ENCODE measurements around the gene TUBGCP3. TPM values are rescaled to one million over a fixed set of nuclear protein-coding genes. Genes with fewer than 3 reads are reported as not detected.

Gene TUBGCP3
- total and polyA plus RNA-seq, 9 of the 15 experiments (the other 6 are each of a cell fraction or from before 2014, with no cell fraction given) = 3.0 to 24.8 (median 15.2) TPM

DNA sequence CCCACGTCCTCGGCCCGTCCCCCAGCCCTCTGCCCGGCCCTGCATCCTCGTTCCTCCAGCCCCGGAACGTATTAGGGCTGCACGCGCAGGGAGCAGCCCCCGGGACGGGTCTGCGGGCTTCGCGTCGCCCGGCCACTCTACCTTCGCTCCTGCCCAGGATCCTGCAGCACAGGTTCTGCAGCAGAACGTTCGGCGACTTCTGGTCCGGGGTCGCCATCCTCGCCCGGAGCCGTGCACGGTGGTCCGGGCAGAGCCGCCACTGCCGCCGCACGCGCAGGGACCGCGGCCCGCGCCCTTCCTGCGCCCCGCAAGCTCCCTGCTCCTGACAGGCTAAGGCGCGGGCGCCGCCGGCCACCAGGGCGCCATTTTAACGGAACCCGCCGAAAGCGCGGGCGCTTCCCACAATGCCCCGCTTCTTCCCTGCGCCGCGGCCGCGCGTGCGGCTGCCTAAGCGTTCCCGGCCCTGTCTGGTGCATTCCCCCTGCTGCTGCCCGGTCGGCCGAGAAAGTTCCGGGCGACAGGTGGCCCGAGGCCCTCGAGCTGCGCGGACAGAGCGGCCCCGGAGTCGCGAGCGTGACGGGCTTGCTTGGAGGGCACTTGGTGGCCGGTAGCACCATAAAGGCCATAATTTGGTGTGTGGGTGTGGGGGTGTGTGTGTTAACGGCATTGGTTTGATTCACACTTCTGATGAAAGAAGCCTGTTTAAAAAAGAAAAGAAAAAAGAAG lies at the start of gene TUBGCP3 (continued):
- TF ChIP-seq, protein P1, sequence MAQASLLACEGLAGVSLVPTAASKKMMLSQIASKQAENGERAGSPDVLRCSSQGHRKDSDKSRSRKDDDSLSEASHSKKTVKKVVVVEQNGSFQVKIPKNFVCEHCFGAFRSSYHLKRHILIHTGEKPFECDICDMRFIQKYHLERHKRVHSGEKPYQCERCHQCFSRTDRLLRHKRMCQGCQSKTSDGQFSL (CRISPR knock-in tag; IDR thresholded peaks at IDR 0.05) = no peak; the same call in 1 of the 2 replicates
- TF ChIP-seq, protein P1 (tag; IDR thresholded peaks at IDR 0.05) = no peak
- TF ChIP-seq SMARCE1 (IDR thresholded peaks at IDR 0.05) = no peak
- 0 out of 4 replicates have a peak, but pooled peaks of 1 of the 2 experiments have one; percentile 13 for TF ChIP-seq SRF (CRISPR knock-in tag; IDR thresholded peaks at IDR 0.05)
- TF ChIP-seq, protein P2, sequence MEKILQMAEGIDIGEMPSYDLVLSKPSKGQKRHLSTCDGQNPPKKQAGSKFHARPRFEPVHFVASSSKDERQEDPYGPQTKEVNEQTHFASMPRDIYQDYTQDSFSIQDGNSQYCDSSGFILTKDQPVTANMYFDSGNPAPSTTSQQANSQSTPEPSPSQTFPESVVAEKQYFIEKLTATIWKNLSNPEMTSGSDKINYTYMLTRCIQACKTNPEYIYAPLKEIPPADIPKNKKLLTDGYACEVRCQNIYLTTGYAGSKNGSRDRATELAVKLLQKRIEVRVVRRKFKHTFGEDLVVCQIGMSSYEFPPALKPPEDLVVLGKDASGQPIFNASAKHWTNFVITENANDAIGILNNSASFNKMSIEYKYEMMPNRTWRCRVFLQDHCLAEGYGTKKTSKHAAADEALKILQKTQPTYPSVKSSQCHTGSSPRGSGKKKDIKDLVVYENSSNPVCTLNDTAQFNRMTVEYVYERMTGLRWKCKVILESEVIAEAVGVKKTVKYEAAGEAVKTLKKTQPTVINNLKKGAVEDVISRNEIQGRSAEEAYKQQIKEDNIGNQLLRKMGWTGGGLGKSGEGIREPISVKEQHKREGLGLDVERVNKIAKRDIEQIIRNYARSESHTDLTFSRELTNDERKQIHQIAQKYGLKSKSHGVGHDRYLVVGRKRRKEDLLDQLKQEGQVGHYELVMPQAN (IDR thresholded peaks at IDR 0.05; ENCODE audit: borderline replicate concordance) = no peak
- TF ChIP-seq HNRNPL (IDR thresholded peaks at IDR 0.05; ENCODE audit: low read depth, low read length) = peak; percentile 68; the same call in 1 of the 2 replicates
- no peak for TF ChIP-seq HIVEP1 (CRISPR knock-in tag; IDR thresholded peaks at IDR 0.05)
- peak; percentile 89; the same call in 1 of the 2 replicates for TF ChIP-seq ZC3H4 (CRISPR knock-in tag; IDR thresholded peaks at IDR 0.05; ENCODE audit: borderline replicate concordance)
- peak; percentile 61 for TF ChIP-seq HMGN3 (IDR thresholded peaks at IDR 0.05; ENCODE audit: borderline replicate concordance, extremely low read depth, insufficient read length, low read depth, low read length)
- TF ChIP-seq ZBED1 (IDR thresholded peaks at IDR 0.05) = no peak
- no peak for TF ChIP-seq THRAP3 (IDR thresholded peaks at IDR 0.05; ENCODE audit: borderline replicate concordance)
- TF ChIP-seq, protein P3, sequence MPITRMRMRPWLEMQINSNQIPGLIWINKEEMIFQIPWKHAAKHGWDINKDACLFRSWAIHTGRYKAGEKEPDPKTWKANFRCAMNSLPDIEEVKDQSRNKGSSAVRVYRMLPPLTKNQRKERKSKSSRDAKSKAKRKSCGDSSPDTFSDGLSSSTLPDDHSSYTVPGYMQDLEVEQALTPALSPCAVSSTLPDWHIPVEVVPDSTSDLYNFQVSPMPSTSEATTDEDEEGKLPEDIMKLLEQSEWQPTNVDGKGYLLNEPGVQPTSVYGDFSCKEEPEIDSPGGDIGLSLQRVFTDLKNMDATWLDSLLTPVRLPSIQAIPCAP (CRISPR knock-in tag; IDR thresholded peaks at IDR 0.05; ENCODE audit: borderline replicate concordance) = no peak
- peak; percentile 19; the same call in 1 of the 2 replicates for TF ChIP-seq EP300 (IDR thresholded peaks at IDR 0.05; ENCODE audit: low read length)
- TF ChIP-seq TEAD4 (IDR thresholded peaks at IDR 0.05; ENCODE audit: low read length) = no peak
- no peak for TF ChIP-seq TEAD4 (CRISPR knock-in tag; IDR thresholded peaks at IDR 0.05; ENCODE audit: borderline replicate concordance)
- TF ChIP-seq BCOR (IDR thresholded peaks at IDR 0.05) = no peak
- no peak for TF ChIP-seq CHCHD3 (CRISPR knock-in tag; IDR thresholded peaks at IDR 0.05)
- peak; percentile 97 for TF ChIP-seq RBFOX2 (IDR thresholded peaks at IDR 0.05; ENCODE audit: low read depth, low read length)
- no peak for TF ChIP-seq GATAD2B (IDR thresholded peaks at IDR 0.05; ENCODE audit: borderline replicate concordance)
- no peak for TF ChIP-seq SNIP1 (IDR thresholded peaks at IDR 0.05; ENCODE audit: low read depth)
- 0 out of 2 replicates have a peak, but pooled peaks have one; percentile 33 for TF ChIP-seq OTX1 (CRISPR knock-in tag; IDR thresholded peaks at IDR 0.05)
- peak; percentile 16; the same call in 1 of the 2 replicates for TF ChIP-seq STAT5A (IDR thresholded peaks at IDR 0.05; ENCODE audit: borderline replicate concordance, low read length)
- TF ChIP-seq, protein P4, sequence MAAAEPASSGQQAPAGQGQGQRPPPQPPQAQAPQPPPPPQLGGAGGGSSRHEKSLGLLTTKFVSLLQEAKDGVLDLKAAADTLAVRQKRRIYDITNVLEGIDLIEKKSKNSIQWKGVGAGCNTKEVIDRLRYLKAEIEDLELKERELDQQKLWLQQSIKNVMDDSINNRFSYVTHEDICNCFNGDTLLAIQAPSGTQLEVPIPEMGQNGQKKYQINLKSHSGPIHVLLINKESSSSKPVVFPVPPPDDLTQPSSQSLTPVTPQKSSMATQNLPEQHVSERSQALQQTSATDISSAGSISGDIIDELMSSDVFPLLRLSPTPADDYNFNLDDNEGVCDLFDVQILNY (CRISPR knock-in tag; IDR thresholded peaks at IDR 0.05) = no peak
- TF ChIP-seq XRCC4 (IDR thresholded peaks at IDR 0.05; ENCODE audit: extremely low read depth, insufficient read depth, insufficient read length) = no peak
- TF ChIP-seq, protein P5, sequence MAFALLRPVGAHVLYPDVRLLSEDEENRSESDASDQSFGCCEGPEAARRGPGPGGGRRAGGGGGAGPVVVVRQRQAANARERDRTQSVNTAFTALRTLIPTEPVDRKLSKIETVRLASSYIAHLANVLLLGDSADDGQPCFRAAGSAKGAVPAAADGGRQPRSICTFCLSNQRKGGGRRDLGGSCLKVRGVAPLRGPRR (CRISPR knock-in tag; IDR thresholded peaks at IDR 0.05) = no peak
